NB4 (cell line): ENCODE measurements around the gene SPPL2B.

Experiments
- CTCF ChIP-seq: IDR thresholded peaks from one replicate; pipeline ENCODE4 v1.5.1; 2012; ENCODE audit warnings: low read depth, low read length
- MAX ChIP-seq: IDR thresholded peaks from 2 replicates; pipeline ENCODE4 v1.6.1; 2011; ENCODE audit warnings: low read depth, low read length
- POLR2A ChIP-seq: IDR thresholded peaks from 2 replicates; pipeline ENCODE4 v1.6.1; 2011; ENCODE audit warnings: mild to moderate bottlenecking; ENCODE audit not compliant: insufficient read length; ENCODE audit errors: extremely low read depth

DNA sequence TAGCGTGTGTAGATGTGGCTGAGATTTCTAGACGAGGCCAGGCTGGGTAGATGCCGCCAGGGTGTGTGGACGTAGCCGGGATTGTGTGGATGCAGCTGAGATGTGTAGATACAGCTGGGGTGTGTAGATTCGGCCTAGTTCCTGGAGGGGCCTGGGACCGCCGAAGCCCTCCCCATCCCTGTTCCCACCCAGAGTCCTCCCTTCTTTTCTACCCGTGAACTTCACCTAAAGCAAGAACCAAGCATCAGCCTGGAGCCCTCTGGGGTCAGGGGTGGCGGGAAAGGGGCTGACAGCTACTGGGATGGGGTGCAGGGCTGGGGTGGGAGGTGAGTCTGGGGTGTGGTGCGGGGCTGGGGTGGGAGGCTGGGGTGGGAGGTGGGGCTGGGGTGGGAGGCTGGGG lies 32.3 kb downstream of the SPPL2B start:
- TF ChIP-seq POLR2A, result no peak
- no peak for TF ChIP-seq CTCF
- TF ChIP-seq MAX, result no peak
